ENCODE data around the gene RPL7A.

The RPL7A gene

GRCh38 chr9:133368249-133368881 lies 20.3 kb downstream of the RPL7A start:
- no peak for TF ChIP-seq CTCF (conservative IDR thresholded peaks at IDR 0.05; ENCODE audit: low read length)
- DNase-seq (ENCODE audit: low read depth), result no peak
- no peak overlapping the region for H3K4me3 ChIP-seq (ENCODE audit: low read length)

GRCh38 chr9:133369422-133369821 lies 21.4 kb downstream of the RPL7A start:
- H3K4me3 ChIP-seq (ENCODE audit: low read length), result no peak overlapping the region
- no peak for DNase-seq (ENCODE audit: low read depth)
- TF ChIP-seq CTCF (conservative IDR thresholded peaks at IDR 0.05; ENCODE audit: low read length), result no peak

- DNase-seq (ENCODE audit: low read depth), result no peak
- no peak overlapping the region for H3K4me3 ChIP-seq (ENCODE audit: low read length)
- no peak for TF ChIP-seq CTCF (conservative IDR thresholded peaks at IDR 0.05; ENCODE audit: low read length)
These were observed 21.9 kb downstream of the RPL7A start for GRCh38 chr9:133369933-133370332.

GRCh38 chr9:133370685-133371084 lies 22.7 kb downstream of the RPL7A start:
- no peak overlapping the region for H3K4me3 ChIP-seq (ENCODE audit: low read length)
- DNase-seq (ENCODE audit: low read depth), result no peak
- TF ChIP-seq CTCF (conservative IDR thresholded peaks at IDR 0.05; ENCODE audit: low read length), result no peak

- H3K4me3 ChIP-seq (ENCODE audit: low read length), result no peak overlapping the region
- no peak for DNase-seq (ENCODE audit: low read depth)
- TF ChIP-seq CTCF (conservative IDR thresholded peaks at IDR 0.05; ENCODE audit: low read length), result no peak
These were observed 23.3 kb downstream of the RPL7A start for GRCh38 chr9:133371261-133371711.

GRCh38 chr9:133372144-133372543 lies 24.1 kb downstream of the RPL7A start:
- H3K4me3 ChIP-seq (ENCODE audit: low read length), result no peak overlapping the region; the same call in 1 of the 2 replicates
- no peak for DNase-seq (ENCODE audit: low read depth)
- TF ChIP-seq CTCF (conservative IDR thresholded peaks at IDR 0.05; ENCODE audit: low read length), result no peak

- H3K4me3 ChIP-seq (ENCODE audit: low read length), result peak overlapping the region; percentile 76
- DNase-seq (ENCODE audit: low read depth), result peak; percentile 69
- no peak for TF ChIP-seq CTCF (conservative IDR thresholded peaks at IDR 0.05; ENCODE audit: low read length)
These were observed 26.6 kb downstream of the RPL7A start for GRCh38 chr9:133374612-133375115.
